ENCODE measurements around the gene MAML3.

GRCh38 chr4:140078366-140078765 lies 75.6 kb downstream of the MAML3 start:
- TF ChIP-seq EZH2 (IDR thresholded peaks at IDR 0.05; ENCODE audit: low read depth, unreplicated experiment) (no peak), CTCF (conservative IDR thresholded peaks at IDR 0.05; ENCODE audit: low read depth in 2 of 2) (no peak), EZH2phosphoT487 (IDR thresholded peaks at IDR 0.05; ENCODE audit: unreplicated experiment) (no peak), REST (IDR thresholded peaks at IDR 0.05; ENCODE audit: unreplicated experiment) (no peak)
